HG02938 (cell line): ENCODE measurements around the gene KIAA0232.

ENCODE experiments used
- ATAC-seq: cut with Tn5 transposase; IDR thresholded peaks from one replicate; pipeline ENCODE4 v1.9.1; 2021; ENCODE audit warnings: mild to moderate bottlenecking, moderate library complexity; ENCODE audit not compliant: unreplicated experiment

The KIAA0232 gene

DNA sequence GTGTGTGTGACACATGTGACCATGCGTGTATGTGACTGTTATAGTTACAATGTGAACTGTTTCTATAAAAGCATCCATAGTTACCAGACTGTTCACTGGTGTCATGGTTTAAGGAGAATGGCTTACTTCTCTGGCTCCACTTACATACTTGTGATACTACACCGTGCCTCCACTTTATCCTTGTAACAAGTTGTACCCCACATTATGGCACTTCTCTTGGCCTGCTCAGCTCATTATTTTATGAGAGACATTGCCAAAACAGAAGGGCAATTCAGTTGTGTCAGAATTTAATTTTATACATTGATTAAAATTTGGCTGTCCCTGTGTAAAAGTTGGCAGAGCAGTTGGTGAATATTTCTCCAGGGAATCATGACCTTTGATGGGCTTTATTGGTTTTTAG is 64.7 kb downstream of the KIAA0232 start:
- no peak for ATAC-seq

DNA sequence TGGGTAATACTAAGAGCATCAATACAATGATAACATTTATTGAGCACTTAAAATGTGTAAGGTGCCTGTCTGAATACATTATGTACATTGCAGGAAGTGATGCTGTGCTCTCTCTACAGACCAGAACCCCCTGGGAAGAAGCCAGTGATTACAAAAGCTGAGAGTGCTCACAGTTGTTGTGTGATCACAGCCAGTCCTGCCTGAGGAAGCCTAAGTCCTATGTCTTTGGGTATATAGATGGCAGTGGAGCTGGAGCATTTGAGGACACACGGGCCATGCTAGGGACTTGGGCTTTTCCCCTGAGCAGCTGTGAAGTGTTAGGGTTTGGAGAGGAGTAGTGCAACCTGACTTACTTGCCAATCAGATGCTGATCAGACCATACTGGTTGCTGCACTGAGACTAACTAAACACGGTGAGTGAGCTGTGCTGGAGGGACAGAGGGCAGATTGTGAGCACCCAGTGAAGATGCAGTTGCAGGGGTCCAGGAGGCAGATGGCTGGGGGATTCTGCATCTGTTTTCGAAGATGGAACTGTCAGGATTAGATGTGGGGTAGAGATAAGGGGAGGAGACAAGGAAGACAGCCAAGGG is 66.3 kb downstream of the KIAA0232 start:
- no peak for ATAC-seq

DNA sequence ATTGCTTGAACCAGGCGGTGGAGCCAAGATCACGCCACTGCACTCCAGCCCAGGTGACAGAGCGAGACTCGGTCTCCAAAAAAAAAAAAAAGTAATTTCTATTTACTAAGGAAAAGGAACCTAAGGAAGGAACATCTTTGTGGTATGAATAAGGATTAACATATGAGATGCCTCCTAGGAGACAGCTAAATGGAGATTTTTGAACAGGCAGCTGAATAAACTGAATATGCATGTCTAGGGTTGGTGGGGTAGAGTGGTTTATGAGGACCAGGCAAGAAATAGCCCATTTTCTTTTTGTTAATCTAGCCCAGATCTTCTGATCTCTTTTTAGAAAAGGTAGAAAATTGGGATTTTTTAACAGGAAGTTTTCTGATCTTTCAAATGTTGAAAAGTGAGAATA is 67.2 kb downstream of the KIAA0232 start:
- ATAC-seq = no peak

- ATAC-seq = no peak
These were observed 68.9 kb downstream of the KIAA0232 start for GRCh38 chr4:6851431-6851830.

GRCh38 chr4:6851962-6852361 is 69.4 kb downstream of the KIAA0232 start:
- no peak for ATAC-seq

DNA sequence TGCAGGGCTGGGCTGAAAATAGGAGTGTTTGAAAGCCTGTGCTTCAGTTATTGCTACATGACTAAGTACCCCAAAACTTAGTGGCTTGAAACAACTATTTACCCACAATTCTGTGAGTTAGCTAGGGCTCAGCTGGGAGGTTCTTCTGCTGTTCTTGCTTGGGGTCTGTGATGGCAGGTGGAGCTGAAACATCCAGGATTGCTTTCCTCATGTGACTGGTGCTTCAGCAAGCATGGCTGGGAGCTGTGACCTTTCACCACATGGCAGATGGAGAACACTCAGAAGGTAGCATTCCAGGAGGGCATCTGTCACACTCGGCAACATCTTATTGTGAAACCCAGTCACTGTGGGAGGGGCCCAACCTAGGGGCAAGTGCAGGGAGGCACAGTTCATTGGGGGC is 70.1 kb downstream of the KIAA0232 start:
- no peak for ATAC-seq

DNA sequence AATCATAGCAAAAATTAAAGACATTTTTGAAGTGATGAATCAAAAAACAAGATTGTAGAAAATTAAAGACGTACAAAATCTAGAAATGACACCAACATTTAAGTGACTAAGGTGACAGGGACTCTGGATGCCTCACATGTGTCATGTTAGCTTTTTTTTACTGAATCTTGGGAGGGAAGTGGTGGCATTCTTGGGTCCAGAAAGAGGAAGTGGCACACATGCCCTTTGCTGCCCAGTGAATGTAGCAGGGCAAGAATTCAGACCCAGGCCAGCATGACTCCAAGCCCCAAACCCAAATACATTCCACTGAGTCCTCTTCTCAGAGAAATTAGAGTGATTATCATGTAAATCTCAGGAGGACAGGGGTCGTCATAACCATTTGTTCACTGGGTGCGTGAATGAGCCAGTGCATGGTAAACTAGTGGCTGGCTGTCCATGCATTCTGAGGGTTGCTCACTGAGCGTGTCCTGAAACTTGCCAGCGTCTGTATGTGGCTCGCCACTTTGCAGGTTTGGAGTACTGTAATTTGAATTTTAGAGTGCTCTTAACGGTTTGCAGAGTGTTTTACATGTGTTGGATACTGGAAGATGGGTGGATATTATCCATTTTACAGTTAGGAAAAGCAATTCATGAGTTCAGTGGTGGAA is 71.7 kb downstream of the KIAA0232 start:
- ATAC-seq = no peak

DNA sequence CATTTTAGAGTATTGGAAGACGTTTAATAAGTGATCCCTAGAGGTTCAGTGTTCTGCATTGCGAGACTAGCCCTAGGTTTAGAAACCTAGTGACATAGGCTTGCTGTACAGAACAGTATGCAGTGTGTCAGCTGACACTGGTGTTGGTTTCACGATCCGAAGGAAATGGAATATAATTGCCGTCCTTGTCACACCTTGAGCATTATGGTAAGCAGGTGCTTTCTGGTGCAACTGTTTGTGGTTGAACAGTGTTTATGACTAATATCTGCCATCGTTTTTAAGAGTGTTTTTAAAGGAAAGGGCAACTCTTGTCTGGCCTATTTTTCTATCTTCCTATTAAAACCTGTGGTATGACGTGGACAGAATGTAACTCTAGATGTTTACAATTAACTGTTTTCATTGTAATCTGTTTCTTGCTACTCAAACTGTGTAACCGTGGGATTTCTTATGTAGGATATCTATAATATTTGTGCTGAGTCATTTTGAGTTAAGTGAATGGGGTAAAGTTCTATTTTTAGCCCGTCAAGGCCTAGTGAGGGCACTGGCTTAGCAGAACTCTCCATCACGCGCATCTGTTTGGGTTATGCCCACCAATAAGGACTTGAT is 73.3 kb downstream of the KIAA0232 start:
- peak; percentile 95 for ATAC-seq

- ATAC-seq = no peak
These were observed 73.9 kb downstream of the KIAA0232 start for GRCh38 chr4:6856391-6856790.

GRCh38 chr4:6857009-6857882 is 74.7 kb downstream of the KIAA0232 start:
- ATAC-seq = no peak

DNA sequence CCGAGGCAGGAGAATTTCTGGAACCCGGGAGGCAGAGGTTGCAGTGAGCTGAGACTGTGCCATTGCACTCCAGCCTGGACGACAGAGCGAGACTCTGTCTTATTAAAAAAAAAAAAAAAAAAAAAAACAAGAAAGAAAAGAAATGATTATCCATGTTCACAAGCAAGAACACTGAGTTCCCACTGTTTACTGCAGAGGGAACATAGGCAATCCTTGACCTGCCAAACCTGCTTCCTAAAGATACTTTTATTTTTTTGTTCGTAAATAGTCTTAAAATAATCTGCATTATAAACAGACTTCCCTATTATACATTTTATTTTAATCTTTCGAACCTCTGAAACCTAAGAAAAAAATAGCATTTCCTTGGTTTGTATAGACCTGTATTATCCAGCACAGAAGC is 76.5 kb downstream of the KIAA0232 start:
- no peak for ATAC-seq

GRCh38 chr4:6859543-6859942 is 77.0 kb downstream of the KIAA0232 start:
- ATAC-seq = no peak

DNA sequence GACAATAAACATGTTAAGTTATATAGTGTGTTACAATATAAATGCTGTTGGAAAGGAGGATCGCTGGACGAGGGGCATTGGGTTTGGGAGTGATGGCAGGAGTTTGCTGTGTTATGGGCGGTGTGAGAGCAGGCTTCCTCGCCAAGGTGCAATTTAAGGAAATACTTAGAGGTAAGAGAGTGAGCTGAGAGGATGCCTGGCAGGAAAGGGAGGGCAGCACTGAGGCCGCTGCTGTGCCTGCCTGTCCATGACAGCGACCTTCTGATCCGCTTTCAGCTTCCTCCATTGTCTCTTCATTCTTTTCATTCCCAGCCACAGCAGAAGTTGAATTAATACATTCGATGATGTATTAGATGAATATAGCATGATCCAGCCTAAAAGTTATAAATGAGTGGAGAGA is 85.9 kb downstream of the KIAA0232 start:
- ATAC-seq = no peak

- ATAC-seq = no peak
These were observed 87.4 kb downstream of the KIAA0232 start for GRCh38 chr4:6869944-6870343.

GRCh38 chr4:6873291-6873690 is 90.8 kb downstream of the KIAA0232 start:
- no peak for ATAC-seq

- peak; percentile 77 for ATAC-seq
These were observed 91.4 kb downstream of the KIAA0232 start for GRCh38 chr4:6873792-6874461.

DNA sequence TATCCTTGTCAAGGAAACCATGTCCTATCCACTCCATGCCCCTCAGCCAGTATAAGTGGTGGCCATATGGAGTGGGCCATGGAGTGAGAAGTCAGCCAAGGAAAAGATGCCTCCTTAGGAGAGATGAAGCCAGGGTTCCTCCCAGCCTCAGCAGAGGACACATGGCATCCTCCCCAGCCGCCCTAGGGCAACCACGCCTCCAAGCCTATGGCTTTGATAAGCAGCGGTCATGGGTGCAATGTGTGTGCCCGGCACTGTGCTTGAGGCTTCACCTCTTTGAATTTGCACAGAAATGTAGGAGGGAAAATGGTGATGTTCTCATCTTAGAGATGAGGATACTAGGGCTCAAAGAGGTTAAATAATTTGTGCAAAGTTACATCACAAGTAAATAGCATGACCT is 92.5 kb downstream of the KIAA0232 start:
- ATAC-seq = no peak

GRCh38 chr4:6875431-6875831 is 92.9 kb downstream of the KIAA0232 start:
- no peak for ATAC-seq

DNA sequence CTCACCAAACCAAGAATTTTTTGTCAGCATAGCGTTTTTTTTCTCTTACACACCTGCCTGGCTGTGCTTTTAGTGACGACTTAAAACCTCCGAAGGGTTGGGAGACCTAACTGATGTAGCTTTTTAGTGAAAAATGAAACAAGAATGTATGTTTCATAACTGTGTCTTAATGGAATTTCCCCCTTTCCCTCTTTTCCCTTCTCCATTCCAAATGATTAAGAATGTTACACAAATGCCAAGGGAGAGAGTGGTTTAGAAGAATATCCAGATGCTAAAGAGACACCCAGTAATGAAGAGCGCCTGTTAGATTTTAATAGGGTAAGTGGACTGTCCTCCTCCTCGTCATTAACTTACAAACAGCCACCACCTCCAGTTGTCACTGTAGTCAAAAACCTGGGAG is 93.9 kb downstream of the KIAA0232 start:
- ATAC-seq = no peak

- no peak for ATAC-seq
These were observed 94.5 kb downstream of the KIAA0232 start for GRCh38 chr4:6877067-6877466.

DNA sequence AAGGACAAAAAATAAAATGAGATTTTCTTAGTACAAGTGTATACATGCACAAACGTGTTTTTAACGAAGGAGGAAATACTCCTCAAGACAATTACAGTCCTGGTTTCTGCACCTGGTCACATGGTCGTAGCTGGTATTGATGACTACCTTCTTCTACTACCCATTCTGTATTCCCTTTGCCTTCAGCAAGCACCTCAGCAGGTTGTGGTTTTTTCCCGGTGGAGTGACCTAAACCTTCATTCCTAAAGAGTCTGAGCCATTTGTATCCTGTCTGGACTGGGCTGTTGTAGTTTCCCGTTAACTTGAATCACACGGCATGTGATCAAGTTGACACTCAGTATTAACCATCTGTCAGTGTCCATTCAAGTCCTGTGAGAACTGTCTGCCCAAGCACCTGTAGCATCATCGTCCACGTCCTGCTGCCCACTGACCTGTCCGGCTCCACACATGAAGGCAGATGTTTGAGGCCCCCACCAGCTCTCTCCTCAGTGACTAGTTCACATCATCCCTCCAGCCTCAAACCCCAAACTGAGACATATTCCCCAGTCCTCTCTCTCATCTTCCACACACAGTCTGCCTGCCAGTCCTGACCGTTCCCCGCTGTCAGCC is 96.0 kb downstream of the KIAA0232 start:
- ATAC-seq = no peak
